GM13977 (cell line): ENCODE measurements around the gene NXPE4.

Experiments
- DNase-seq: peaks from one replicate; pipeline ENCODE4 v3.0.0; 2012; ENCODE audit warnings: low spot score
- CTCF ChIP-seq: IDR thresholded peaks from 2 replicates; pipeline ENCODE4 v1.5.1; 2012; ENCODE audit warnings: mild to moderate bottlenecking, control low read depth; ENCODE audit not compliant: insufficient read depth; ENCODE audit errors: extremely low read depth, missing control alignments
- in situ Hi-C: fragments of 300-500 bp; cut with MboI; formaldehyde crosslinking; loops from one replicate; pipeline ENCODE4 v1.12.0; 2022; ENCODE audit warnings: low sequenced_read_pairs, low pct_unique_long_range_greater_than_20kb, mixed read lengths, inconsistent platforms; ENCODE audit not compliant: unreplicated experiment

NXPE4 gene

GRCh38 chr11:114621950-114622809, 26.6 kb upstream of the NXPE4 start:
- in situ Hi-C loops, result no loop called here
- TF ChIP-seq CTCF, result no peak
- DNase-seq, result no peak

GRCh38 chr11:114621072-114621471, 25.5 kb upstream of the NXPE4 start:
- no peak for TF ChIP-seq CTCF
- DNase-seq, result no peak
- in situ Hi-C loops, result no loop called here

GRCh38 chr11:114619659-114620173, 24.1 kb upstream of the NXPE4 start:
- in situ Hi-C loops, result no loop called here
- no peak for TF ChIP-seq CTCF
- DNase-seq, result no peak

GRCh38 chr11:114618139-114618538, 22.6 kb upstream of the NXPE4 start:
- no peak for TF ChIP-seq CTCF
- in situ Hi-C loops, result no loop called here
- no peak for DNase-seq

GRCh38 chr11:114617157-114618124, 21.9 kb upstream of the NXPE4 start:
- no peak for DNase-seq
- in situ Hi-C loops, result no loop called here
- no peak for TF ChIP-seq CTCF

- in situ Hi-C loops, result no loop called here
- TF ChIP-seq CTCF, result no peak
- no peak for DNase-seq
Measured at GRCh38 chr11:114616516-114616915, 20.9 kb upstream of the NXPE4 start.
